Activated CD8-positive, alpha-beta memory T cell treated with anti-CD3 and anti-CD28 coated beads for 36 hours (primary cell): ENCODE results near the gene DUSP15. TPM values are rescaled to one million over a fixed set of nuclear protein-coding genes. Genes with fewer than 3 reads are reported as not detected.
"Not testable (repeated sequence)": the region's sequence is repeated elsewhere in the genome, so short reads cannot be mapped to it uniquely, and the experiment has no call there.

ENCODE experiments used
- CTCF ChIA-PET: fragments of 350-600 bp; sonication (Branson Sonifier 250); formaldehyde crosslinking; loops from one replicate; lab custom pipeline; 2021; ENCODE audit warnings: antibody characterized with exemption; lab: Charles Lee
- POLR2A ChIA-PET: fragments of 350-600 bp; sonication (Branson Sonifier 250); formaldehyde crosslinking; loops from one replicate; lab custom pipeline; 2021; ENCODE audit warnings: antibody characterized with exemption; lab: Charles Lee
- total RNA-seq, 2 experiments: library from RNA; stranded (reverse); gene quantifications; one replicate each; pipeline ENCODE4 v1.2.3, GENCODE V29; 2021

The DUSP15 gene
- total RNA-seq, 2 experiments from 2014 or later, result not detected

GRCh38 chr20:31817461-31817860 is 52.9 kb downstream of the DUSP15 start:
- CTCF ChIA-PET, result interaction anchor here (0.7 to 1.6 kb wide), 2 partner anchors 10 to 215 kb away, joined by 3 to 4 read pairs; no protein-coding TSS in a partner anchor

GRCh38 chr20:31816221-31816620 is 54.1 kb downstream of the DUSP15 start:
- CTCF ChIA-PET, result interaction anchor here (0.5 to 1.6 kb wide), 3 partner anchors 10 to 215 kb away, joined by 3 read pairs; no protein-coding TSS in a partner anchor
- POLR2A ChIA-PET, result no interaction called here

More at GRCh38 chr20:31817461-31817860, 52.9 kb downstream of the DUSP15 start:
- POLR2A ChIA-PET, result no interaction called here

- CTCF ChIA-PET, result interaction anchor here (1.2 to 1.6 kb wide), 2 partner anchors 9 to 215 kb away, joined by 3 read pairs; no protein-coding TSS in a partner anchor
- POLR2A ChIA-PET, result no interaction called here
These were observed 54.7 kb downstream of the DUSP15 start for GRCh38 chr20:31815408-31816188.

GRCh38 chr20:31814142-31814541 is 56.2 kb downstream of the DUSP15 start:
- POLR2A ChIA-PET, result not testable (repeated sequence)
- CTCF ChIA-PET, result interaction anchor here (0.7 to 1.2 kb wide), 3 partner anchors 9 to 38 kb away, joined by 3 read pairs; partner anchors contain the start of gene FOXS1

GRCh38 chr20:31813611-31814010 is 56.7 kb downstream of the DUSP15 start:
- ChIA-PET POLR2A (no interaction called here), CTCF (interaction anchor here (0.7 to 1.2 kb wide), 2 partner anchors 9 to 32 kb away, joined by 3 read pairs; partner anchors contain the start of gene FOXS1)

- CTCF ChIA-PET, result interaction anchor here (1.1 kb wide), 1 partner anchor 11 kb away, joined by 3 read pairs; no protein-coding TSS in a partner anchor
- POLR2A ChIA-PET, result no interaction called here
These were observed 58.3 kb downstream of the DUSP15 start for GRCh38 chr20:31811796-31812728.

GRCh38 chr20:31811198-31811597 is 59.1 kb downstream of the DUSP15 start:
- POLR2A ChIA-PET, result no interaction called here

More at GRCh38 chr20:31811198-31811597, 59.1 kb downstream of the DUSP15 start:
- CTCF ChIA-PET, result interaction anchor here (1.1 to 1.6 kb wide), 2 partner anchors 12 to 35 kb away, joined by 3 read pairs; no protein-coding TSS in a partner anchor

Other genes starting within 250 kb of the DUSP15 start
- not detected for gene COX4I2, start 232.6 kb downstream of the DUSP15 start, total RNA-seq
- gene BCL2L1, start 147.7 kb downstream of the DUSP15 start, total RNA-seq, result 100 to 1,000 TPM; 263 to 265 TPM
- 10 to 100 TPM; 78.5 to 79.1 TPM for gene TPX2, start 131.2 kb downstream of the DUSP15 start, total RNA-seq
- gene MYLK2, start 51.2 kb downstream of the DUSP15 start, total RNA-seq, result under 1 TPM; 0.19 to 0.25 TPM
- not detected for gene FOXS1, start 24.9 kb downstream of the DUSP15 start, total RNA-seq
- not detected for gene TTLL9, start 107 bp upstream of the DUSP15 start, total RNA-seq
- 10 to 100 TPM; 19.9 to 20.4 TPM for gene PDRG1, start 81.5 kb upstream of the DUSP15 start, total RNA-seq
- gene XKR7, start 97.6 kb upstream of the DUSP15 start, total RNA-seq, result under 1 TPM in 1 of 2 experiments, not detected in 1; 0.02 TPM
- not detected for gene CCM2L, start 139.9 kb upstream of the DUSP15 start, total RNA-seq
- gene HCK, start 181.7 kb upstream of the DUSP15 start, total RNA-seq, result not detected
- gene TM9SF4, start 239.2 kb upstream of the DUSP15 start, total RNA-seq, result 10 to 100 TPM; 49.8 TPM